Activated B cell treated with CpG ODN at 0.5 μM for 24 hours (primary cell): Measurements from ENCODE around the gene MMP14. TPM values are rescaled to one million over a fixed set of nuclear protein-coding genes. Genes with fewer than 3 reads are reported as not detected.
"Not testable (repeated sequence)": the region's sequence is repeated elsewhere in the genome, so short reads cannot be mapped to it uniquely, and the experiment has no call there.

Source experiments
- ATAC-seq: fragments of 200-7000 bp; cut with Tn5 transposase; one replicate; pipeline ENCODE4 v1.10.0; 2021; ENCODE audit warnings: low read depth, mild to moderate bottlenecking, moderate library complexity
- CTCF ChIA-PET: fragments of 350-600 bp; sonication (Branson Sonifier 250); formaldehyde crosslinking; loops from one replicate; lab custom pipeline; 2021; ENCODE audit warnings: antibody characterized with exemption; lab: Charles Lee
- POLR2A ChIA-PET: fragments of 350-600 bp; sonication (Branson Sonifier 250); formaldehyde crosslinking; loops from one replicate; lab custom pipeline; 2021; ENCODE audit warnings: antibody characterized with exemption; lab: Charles Lee
- DNase-seq: peaks from one replicate; pipeline ENCODE4 v3.0.0; 2022
- H3K27ac Mint-ChIP-seq: one replicate; pipeline ENCODE4 v1.8.0; 2020; ENCODE audit warnings: mixed read lengths
- H3K27me3 Mint-ChIP-seq: one replicate; pipeline ENCODE4 v1.8.0; 2021; ENCODE audit warnings: mixed read lengths
- H3K36me3 Mint-ChIP-seq: one replicate; pipeline ENCODE4 v1.8.0; 2021; ENCODE audit warnings: low read depth, mixed read lengths
- H3K4me1 Mint-ChIP-seq: one replicate; pipeline ENCODE4 v1.8.0; 2021; ENCODE audit warnings: mixed read lengths
- H3K4me3 Mint-ChIP-seq: one replicate; pipeline ENCODE4 v1.8.0; 2020; ENCODE audit warnings: mild to moderate bottlenecking, mixed read lengths
- H3K9me3 Mint-ChIP-seq: one replicate; pipeline ENCODE4 v1.8.0; 2020; ENCODE audit warnings: mixed read lengths
- CTCF ChIP-seq: fragments of 200-600 bp; IDR thresholded peaks from one replicate; pipeline ENCODE4 v1.8.0; 2022; ENCODE audit warnings: antibody characterized with exemption, mild to moderate bottlenecking
- intact Hi-C: fragments of 100-400 bp; cut with micrococcal nuclease; formaldehyde crosslinking; loops from one replicate; pipeline ENCODE4 v1.15.1; 2024
- total RNA-seq: library from RNA; stranded (reverse); gene quantifications from 2 replicates; pipeline ENCODE4 v1.2.3, GENCODE V29; 2022

Gene MMP14
- 3.4 and 4.1 TPM in 2 replicates for total RNA-seq

GRCh38 chr14:22836301-22837113, at the start of gene MMP14:
Gene MMP14 (plus strand): TSS chr14:22836585. CDS start chr14:22836818, 233 bp downstream.
- no peak for TF ChIP-seq CTCF
- CTCF ChIA-PET, result interaction anchor here (1.0 to 4.2 kb wide), 5 partner anchors 14 to 266 kb away, joined by 3 to 17 read pairs (median 5); partner anchors contain the start of gene OXA1L
- H3K36me3 Mint-ChIP-seq, result peaks cover 35% of the 10 kb centered on the region
- peaks cover 2% of the 10 kb centered on the region for H3K27me3 Mint-ChIP-seq
- DNase-seq, result no peak
- peak within 1 kb of the TSS; percentile 88 for H3K4me3 Mint-ChIP-seq
- H3K4me1 Mint-ChIP-seq, result peaks cover 17% of the 10 kb centered on the region
- peak; percentile 38 for ATAC-seq
- POLR2A ChIA-PET, result interaction anchor here (0.5 to 4.7 kb wide), 15 partner anchors 8 to 275 kb away, joined by 3 to 33 read pairs (median 5); partner anchors contain the start of genes LRP10, OXA1L and RBM23
- H3K27ac Mint-ChIP-seq, result peak within 1 kb of the TSS; percentile 76
- intact Hi-C loops, result loop anchor here (1.0 kb wide), 1 partner anchor 7 kb away; the partner anchor contains the start of gene MRPL52
- no peaks in the 10 kb centered on the region for H3K9me3 Mint-ChIP-seq

- Mint-ChIP-seq H3K27me3 (no peaks in the 10 kb centered on the region), H3K9me3 (no peaks in the 10 kb centered on the region), H3K36me3 (no peaks in the 10 kb centered on the region), H3K27ac (no peak overlapping the region), H3K4me1 (peaks cover 35% of the 10 kb centered on the region), H3K4me3 (no peak overlapping the region)
- DNase-seq (no peak), ATAC-seq (no peak)
- intact Hi-C loops, result no loop called here
- ChIA-PET CTCF (no interaction called here), POLR2A (interaction anchor here (1.0 to 1.3 kb wide), 2 partner anchors 20 to 102 kb away, joined by 5 read pairs; partner anchors contain the start of gene OXA1L)
- no peak for TF ChIP-seq CTCF
Observed at GRCh38 chr14:22786685-22787084, 49.7 kb upstream of the MMP14 start.

GRCh38 chr14:22791301-22791700, 45.1 kb upstream of the MMP14 start:
- H3K27ac Mint-ChIP-seq, result peak overlapping the region; percentile 91
- DNase-seq (no peak), ATAC-seq (no peak)
- H3K36me3 Mint-ChIP-seq, result no peaks in the 10 kb centered on the region
- ChIA-PET CTCF (interaction anchor here (0.8 to 2.6 kb wide), 5 partner anchors 11 to 63 kb away, joined by 3 to 16 read pairs (median 3); no protein-coding TSS in a partner anchor), POLR2A (interaction anchor here (0.7 to 4.9 kb wide), 11 partner anchors 13 to 330 kb away, joined by 3 to 55 read pairs (median 9); partner anchors contain the start of genes MMP14 and OXA1L)
- H3K4me1 Mint-ChIP-seq, result peaks cover 70% of the 10 kb centered on the region
- no peaks in the 10 kb centered on the region for H3K27me3 Mint-ChIP-seq
- intact Hi-C loops, result no loop called here
- H3K4me3 Mint-ChIP-seq, result peak overlapping the region; percentile 28
- no peak for TF ChIP-seq CTCF
- H3K9me3 Mint-ChIP-seq, result no peaks in the 10 kb centered on the region

GRCh38 chr14:22792158-22792557, 44.2 kb upstream of the MMP14 start:
- no peak overlapping the region for H3K4me3 Mint-ChIP-seq
- no peaks in the 10 kb centered on the region for H3K9me3 Mint-ChIP-seq
- no peak for TF ChIP-seq CTCF
- intact Hi-C loops, result no loop called here
- DNase-seq (no peak), ATAC-seq (no peak)
- H3K4me1 Mint-ChIP-seq, result peaks cover 74% of the 10 kb centered on the region
- CTCF ChIA-PET, result interaction anchor here (0.8 to 2.6 kb wide), 2 partner anchors 31 to 62 kb away, joined by 4 to 16 read pairs; no protein-coding TSS in a partner anchor
- H3K27ac Mint-ChIP-seq, result peak overlapping the region; percentile 91
- POLR2A ChIA-PET, result interaction anchor here (0.6 to 4.9 kb wide), 7 partner anchors 12 to 92 kb away, joined by 4 to 55 read pairs (median 37); partner anchors contain the start of gene OXA1L
- H3K27me3 Mint-ChIP-seq, result no peaks in the 10 kb centered on the region
- no peaks in the 10 kb centered on the region for H3K36me3 Mint-ChIP-seq

GRCh38 chr14:22793550-22793949, 42.8 kb upstream of the MMP14 start:
- H3K27ac Mint-ChIP-seq, result peak overlapping the region; percentile 95
- H3K4me3 Mint-ChIP-seq, H3K9me3 Mint-ChIP-seq, DNase-seq, ATAC-seq, H3K36me3 Mint-ChIP-seq, intact Hi-C loops, H3K27me3 Mint-ChIP-seq: not testable (repeated sequence)
- CTCF ChIA-PET, result interaction anchor here (0.7 to 0.9 kb wide), 3 partner anchors 26 to 924 kb away, joined by 3 to 5 read pairs (median 5); no protein-coding TSS in a partner anchor
- POLR2A ChIA-PET, result interaction anchor here (0.6 to 4.0 kb wide), 9 partner anchors 10 to 293 kb away, joined by 3 to 50 read pairs (median 6); partner anchors contain the start of genes MRPL52 and OXA1L
- H3K4me1 Mint-ChIP-seq, result peaks cover 87% of the 10 kb centered on the region
